GM19193 (cell line): ENCODE data around the gene DPH3.

ENCODE experiments used
- POLR2A ChIP-seq: IDR thresholded peaks from 4 replicates; pipeline ENCODE4 v1.6.1; 2011; ENCODE audit not compliant: insufficient read depth, insufficient read length; ENCODE audit errors: extremely low read depth

Gene DPH3

DNA sequence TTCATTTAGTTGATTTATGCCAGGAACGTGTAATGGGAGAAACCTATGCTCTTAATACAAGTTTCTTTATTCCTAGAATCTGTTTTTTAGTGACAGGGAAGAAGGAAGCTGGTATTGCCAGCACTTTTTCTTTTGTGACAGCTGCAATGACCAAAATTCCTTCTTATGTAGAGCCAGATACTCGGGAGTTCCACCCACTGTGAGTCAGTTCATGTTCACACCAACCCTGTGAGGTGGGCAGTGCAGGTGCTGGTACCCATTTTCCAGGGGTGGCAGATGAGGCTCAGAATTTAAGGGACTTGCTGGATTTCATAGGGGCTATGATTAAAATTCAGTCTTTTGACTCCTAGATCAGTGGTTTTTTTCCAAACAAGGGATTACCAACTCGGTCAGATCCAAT, 35.0 kb upstream of the DPH3 start:
- no peak for TF ChIP-seq POLR2A

DNA sequence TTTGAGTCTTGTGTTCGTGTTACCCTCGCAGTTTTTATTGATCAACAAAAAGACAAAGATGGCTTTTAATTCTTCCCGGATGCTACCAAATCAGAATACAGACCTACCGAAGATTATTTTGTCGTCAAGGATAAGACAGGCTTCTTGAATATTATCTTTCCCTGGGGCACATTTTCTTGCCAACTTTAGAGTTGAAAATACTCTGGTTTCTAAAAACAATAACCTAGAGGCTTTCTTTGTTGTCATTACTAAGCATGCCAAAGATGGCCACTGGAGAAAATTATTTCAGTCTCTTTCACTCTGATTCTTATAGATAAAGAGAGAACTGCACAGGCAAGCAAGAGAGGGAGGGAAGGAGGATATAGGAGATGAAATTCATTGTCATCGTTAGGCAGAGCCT, 34.1 kb upstream of the DPH3 start:
- TF ChIP-seq POLR2A, result no peak

DNA sequence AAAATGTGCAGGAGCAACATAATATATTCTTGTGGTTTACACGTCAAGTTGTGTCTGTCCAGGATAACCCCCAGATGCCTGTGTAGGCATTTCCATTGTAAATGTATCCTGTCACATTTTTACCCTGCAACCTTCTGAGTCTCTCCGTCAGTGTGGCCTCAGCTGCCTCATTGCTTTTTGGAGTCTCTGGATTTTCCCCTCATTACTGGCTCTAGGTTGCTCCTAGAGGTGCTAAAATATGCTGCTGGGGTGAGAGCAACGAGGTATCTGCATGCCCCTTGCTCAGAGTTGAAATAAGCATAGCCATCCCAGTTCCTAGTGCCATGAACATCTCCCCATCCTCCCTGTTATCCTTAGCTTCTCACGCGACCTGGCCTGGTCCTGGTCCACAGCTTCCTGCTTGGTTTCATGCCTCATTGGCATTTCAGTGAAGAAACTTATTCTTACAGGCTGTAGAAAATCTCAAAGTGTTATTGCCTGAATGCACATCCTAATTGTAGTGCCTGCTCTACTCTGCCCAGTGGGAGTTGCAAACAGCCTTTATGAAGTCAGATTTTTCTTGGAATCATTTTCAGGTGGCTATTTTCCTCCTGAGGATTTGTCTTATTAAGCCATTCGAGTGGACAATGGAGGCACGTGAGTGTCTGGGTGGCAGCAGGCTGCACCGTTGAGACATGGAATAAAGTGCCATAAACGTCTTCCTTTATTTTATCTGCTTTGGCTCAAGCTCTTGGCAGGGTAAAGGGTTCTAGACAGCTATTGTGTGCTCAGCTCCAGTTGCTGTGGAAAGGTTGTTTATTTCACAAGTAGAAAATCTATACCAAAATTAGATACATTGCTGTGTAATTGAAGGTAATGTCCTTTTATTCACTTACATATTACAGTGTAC, 33.5 kb upstream of the DPH3 start:
- TF ChIP-seq POLR2A, result no peak

- no peak for TF ChIP-seq POLR2A
Measured at GRCh38 chr3:16295298-16295890, 30.7 kb upstream of the DPH3 start.

DNA sequence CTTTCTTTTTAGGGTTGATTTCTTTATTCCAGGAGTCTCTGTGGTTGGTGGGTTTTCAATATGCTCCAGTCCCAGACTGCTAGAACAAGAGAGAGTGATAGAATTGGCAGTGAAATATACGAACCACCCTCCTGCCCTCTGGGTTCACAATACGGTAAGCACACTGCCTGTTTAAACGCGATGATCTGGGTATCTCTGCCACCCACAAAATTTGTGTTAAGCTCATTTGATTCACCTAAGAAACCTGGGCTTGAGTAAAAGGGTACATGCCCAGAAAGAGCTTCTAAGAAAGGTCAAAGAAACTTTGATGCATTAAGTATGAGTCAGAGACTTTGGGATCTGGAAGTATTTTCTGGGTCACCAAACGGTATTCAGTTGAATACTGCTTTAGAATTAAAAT, 30.1 kb upstream of the DPH3 start:
- TF ChIP-seq POLR2A, result no peak

DNA sequence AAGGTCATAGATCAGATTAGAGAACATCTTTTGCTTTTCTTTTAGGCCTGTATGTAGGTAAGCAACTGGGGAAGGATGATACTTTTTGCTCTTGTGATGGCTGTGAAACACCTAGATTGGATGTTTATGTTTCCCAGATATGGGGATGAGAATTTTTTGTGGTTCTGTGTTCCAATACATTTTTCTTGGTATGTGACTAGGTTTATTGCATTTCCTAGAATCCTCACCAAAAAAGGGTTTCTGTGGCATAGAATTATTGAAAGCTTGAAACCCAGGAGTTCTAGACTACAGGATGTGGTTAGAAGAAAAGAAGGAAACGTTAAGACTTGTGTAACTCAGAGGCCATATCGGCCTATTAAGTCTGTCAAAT, 26.1 kb upstream of the DPH3 start:
- TF ChIP-seq POLR2A, result no peak

DNA sequence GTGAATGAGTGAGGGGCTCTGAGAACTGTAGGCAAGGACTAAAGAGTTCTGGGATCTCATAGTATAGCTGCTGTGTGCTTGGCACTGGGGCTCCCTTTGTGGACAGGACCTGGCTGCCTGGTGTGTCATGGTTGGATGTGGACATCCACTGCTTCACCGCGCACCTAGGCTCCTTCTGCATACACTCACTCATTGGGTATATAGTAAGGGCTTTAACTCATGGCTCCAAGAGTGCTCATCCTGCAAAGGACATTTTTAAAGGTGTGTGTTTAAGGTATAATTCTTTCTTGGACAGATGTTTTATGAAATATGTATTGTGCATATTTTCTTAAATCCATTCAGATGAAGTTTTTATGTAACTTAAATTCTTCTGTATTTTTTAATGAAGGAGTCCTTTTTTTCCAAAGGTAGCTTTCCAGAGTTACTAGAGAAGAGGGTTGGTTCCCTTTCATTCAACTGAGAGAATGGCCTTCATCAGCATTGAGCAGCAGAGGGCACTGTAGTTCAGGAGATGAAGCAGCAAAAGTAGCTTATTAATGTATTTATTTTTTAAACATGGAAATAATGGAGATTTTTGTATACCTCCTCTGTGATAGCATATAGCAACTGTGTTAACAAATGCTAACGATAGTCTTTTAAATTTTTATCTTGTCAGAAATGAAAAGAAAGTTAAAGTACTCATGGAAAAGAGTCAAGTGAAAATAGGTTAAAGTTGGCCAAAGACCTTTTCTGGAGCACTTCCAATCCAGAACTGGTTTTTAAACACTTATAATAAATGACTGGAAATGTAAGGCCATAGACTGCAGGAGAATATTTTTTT, 25.5 kb upstream of the DPH3 start:
- no peak for TF ChIP-seq POLR2A

- no peak for TF ChIP-seq POLR2A
Measured at GRCh38 chr3:16289144-16289889, 24.6 kb upstream of the DPH3 start.

DNA sequence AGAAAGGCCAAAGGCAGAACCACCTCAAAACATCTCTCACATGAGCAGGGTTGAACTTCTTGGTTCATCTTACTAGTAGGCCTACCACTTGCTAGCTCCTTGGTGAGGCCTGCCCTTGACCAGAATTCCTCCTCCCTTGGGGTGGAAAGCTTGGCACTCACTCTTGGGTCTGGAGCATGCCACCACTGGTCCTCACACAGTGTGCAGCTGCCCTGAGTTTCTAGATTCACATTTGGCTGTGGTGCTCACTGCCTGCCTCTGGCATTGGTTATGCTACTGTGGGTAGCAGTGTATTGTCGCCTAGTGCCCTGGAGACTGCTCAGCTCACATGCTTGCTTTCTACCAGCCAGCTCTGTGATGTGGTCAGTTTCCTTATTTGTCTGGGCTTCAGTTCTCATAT, 23.9 kb upstream of the DPH3 start:
- TF ChIP-seq POLR2A, result no peak

- TF ChIP-seq POLR2A, result no peak
Measured at GRCh38 chr3:16286751-16287543, 22.2 kb upstream of the DPH3 start.

GRCh38 chr3:16286161-16286560, 21.4 kb upstream of the DPH3 start:
- no peak for TF ChIP-seq POLR2A

GRCh38 chr3:16284633-16285032, 19.9 kb upstream of the DPH3 start:
- TF ChIP-seq POLR2A, result no peak

GRCh38 chr3:16280671-16281070, 15.9 kb upstream of the DPH3 start:
- no peak for TF ChIP-seq POLR2A

- no peak for TF ChIP-seq POLR2A
Measured at GRCh38 chr3:16279010-16279801, 14.5 kb upstream of the DPH3 start.

DNA sequence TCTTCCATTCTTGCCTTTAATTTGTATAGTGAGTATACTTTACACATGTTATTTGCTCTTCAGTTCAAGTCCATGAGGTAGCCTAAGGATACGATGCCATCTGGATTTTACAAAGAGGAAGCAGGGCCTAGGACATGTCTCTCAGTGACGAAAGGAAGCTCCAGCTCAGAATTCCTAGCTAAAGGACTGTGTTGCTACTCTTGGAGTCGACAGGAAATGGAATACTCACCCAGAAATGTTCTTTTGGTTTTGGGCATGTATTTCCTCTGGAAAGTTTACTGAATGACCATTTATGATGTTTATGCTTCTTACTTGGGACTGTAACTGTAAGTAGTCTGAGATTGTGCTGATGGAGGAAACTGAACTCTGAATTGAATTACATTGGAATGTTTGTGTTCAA, 12.7 kb upstream of the DPH3 start:
- no peak for TF ChIP-seq POLR2A
